Raji (cell line): ENCODE measurements around the gene CDH22.

Experiments
- POLR2A ChIP-seq: IDR thresholded peaks from 2 replicates; pipeline ENCODE4 v1.6.1; 2011; ENCODE audit warnings: low read depth, low read length, control low read depth; ENCODE audit not compliant: insufficient read depth

The CDH22 gene

GRCh38 chr20:46214824-46215488, 93.3 kb downstream of the CDH22 start:
- TF ChIP-seq POLR2A = no peak

- TF ChIP-seq POLR2A = no peak
Measured at GRCh38 chr20:46213946-46214823, 94.1 kb downstream of the CDH22 start.

- TF ChIP-seq POLR2A = no peak
Measured at GRCh38 chr20:46212876-46213275, 95.4 kb downstream of the CDH22 start.

- no peak for TF ChIP-seq POLR2A
Measured at GRCh38 chr20:46212252-46212651, 96.0 kb downstream of the CDH22 start.

GRCh38 chr20:46211331-46211722, 97.0 kb downstream of the CDH22 start:
- no peak for TF ChIP-seq POLR2A

GRCh38 chr20:46210672-46211330, 97.5 kb downstream of the CDH22 start:
- TF ChIP-seq POLR2A = no peak

GRCh38 chr20:46209930-46210671, 98.2 kb downstream of the CDH22 start:
- TF ChIP-seq POLR2A = no peak

- no peak for TF ChIP-seq POLR2A
Measured at GRCh38 chr20:46207793-46208192, 100.5 kb downstream of the CDH22 start.

- TF ChIP-seq POLR2A = no peak
Measured at GRCh38 chr20:46206992-46207549, 101.2 kb downstream of the CDH22 start.

GRCh38 chr20:46206025-46206424, 102.3 kb downstream of the CDH22 start:
- TF ChIP-seq POLR2A = no peak

GRCh38 chr20:46205349-46205748, 102.9 kb downstream of the CDH22 start:
- no peak for TF ChIP-seq POLR2A

- TF ChIP-seq POLR2A = no peak
Measured at GRCh38 chr20:46204594-46205186, 103.6 kb downstream of the CDH22 start.

GRCh38 chr20:46203510-46203837, 104.8 kb downstream of the CDH22 start:
- TF ChIP-seq POLR2A = no peak

GRCh38 chr20:46202766-46203509, 105.4 kb downstream of the CDH22 start:
- TF ChIP-seq POLR2A = no peak
